GM12878 (cell line): ENCODE data around the gene TMEM41B. TPM values are rescaled to one million over a fixed set of nuclear protein-coding genes. Genes with fewer than 3 reads are reported as not detected.
"Not testable (repeated sequence)": the region's sequence is repeated elsewhere in the genome, so short reads cannot be mapped to it uniquely, and the experiment has no call there.

Experiments
- ATAC-seq: fragments of 200-7000 bp; cut with Tn5 transposase; 3 replicates; pipeline ENCODE4 v1.9.1; 2020; ENCODE audit warnings: mild to moderate bottlenecking, moderate library complexity
- BruUV-seq: library from RNA; stranded (reverse); fragments of 400-500 nt; replicated peaks from 2 replicates; lab custom pipeline; 2021; lab: Mats Ljungman, UMichigan
- CTCF ChIA-PET: fragments of 300-600 bp; sonication (Branson Sonifier 250); formaldehyde crosslinking; extraction: SDS; loops from one replicate; lab custom pipeline; 2021; ENCODE audit warnings: inconsistent platforms; lab: Yijun Ruan, JAX
- POLR2A ChIA-PET: fragments of 350-600 bp; formaldehyde crosslinking; extraction: SDS; loops from one replicate; lab custom pipeline; 2021; ENCODE audit warnings: inconsistent platforms; lab: Charles Lee
- RAD21 ChIA-PET: fragments of 300-600 bp; sonication (Branson Sonifier 250); formaldehyde crosslinking; loops from one replicate; lab custom pipeline; 2023; ENCODE audit warnings: antibody characterized with exemption; ENCODE audit not compliant: unreplicated experiment; lab: Charles Lee
- SMC1A ChIA-PET: fragments of 300-600 bp; sonication (Branson Sonifier 250); formaldehyde crosslinking; loops from one replicate; lab custom pipeline; 2023; ENCODE audit not compliant: unreplicated experiment, uncharacterized antibody; lab: Charles Lee
- DNase-seq: peaks from one replicate; pipeline ENCODE4 v3.0.0-alpha.2; 2011; ENCODE audit warnings: low read depth, low spot score
- FAIRE-seq: peaks from 3 replicates; lab custom pipeline; 2011; peaks lifted over from hg19 to GRCh38; lab: Jason Lieb, UNC
- H2AFZ ChIP-seq: 2 replicates; pipeline ENCODE4 v1.6.0; 2011; ENCODE audit warnings: low read depth, low read length, control low read depth; ENCODE audit not compliant: control insufficient read depth
- H3K27ac ChIP-seq: 2 replicates; pipeline ENCODE4 v1.5.1; 2011; ENCODE audit warnings: control low read depth; ENCODE audit not compliant: control insufficient read depth, insufficient read depth
- H3K27me3 ChIP-seq, 2 experiments: replicated peaks in 1 of 2; 2 replicates each; pipeline versions ENCODE4 v1.6.0 to v1.6.1; 2011; ENCODE audit warnings: low read length in 1 of 2; ENCODE audit not compliant: control insufficient read depth in 2 of 2, insufficient read depth in 2 of 2
- H3K36me3 ChIP-seq, 2 experiments: 2 replicates each; pipeline ENCODE4 v1.5.1; 2011; ENCODE audit warnings: low read length in 1 of 2; ENCODE audit not compliant: control insufficient read depth in 2 of 2, insufficient read depth in 2 of 2
- H3K4me1 ChIP-seq: 2 replicates; pipeline ENCODE4 v1.6.1; 2011; ENCODE audit warnings: mild to moderate bottlenecking, low read length, moderate library complexity, mixed read lengths; ENCODE audit not compliant: control insufficient read depth, insufficient read depth
- H3K4me2 ChIP-seq: 2 replicates; pipeline ENCODE4 v1.6.0; 2011; ENCODE audit warnings: control low read depth; ENCODE audit not compliant: control insufficient read depth, insufficient read depth
- H3K4me3 ChIP-seq: fragments of 200-600 bp; sonication (generic); 2 replicates; pipeline ENCODE4 v1.5.1; 2016
- H3K79me2 ChIP-seq: 2 replicates; pipeline ENCODE4 v1.6.0; 2011; ENCODE audit warnings: low read length; ENCODE audit not compliant: control insufficient read depth, insufficient read depth
- H3K9ac ChIP-seq: 2 replicates; pipeline ENCODE4 v1.8.0; 2011; ENCODE audit warnings: low read length, control low read depth, mixed read lengths; ENCODE audit not compliant: control insufficient read depth, insufficient read depth
- H3K9me3 ChIP-seq: replicated peaks from 3 replicates; pipeline ENCODE4 v1.5.1; 2011; ENCODE audit warnings: mild to moderate bottlenecking, low read length; ENCODE audit not compliant: control insufficient read depth, insufficient read depth
- H4K20me1 ChIP-seq: 2 replicates; pipeline ENCODE4 v1.6.0; 2011; ENCODE audit not compliant: control insufficient read depth, insufficient read depth
- BCL11A ChIP-seq: IDR thresholded peaks from 2 replicates; pipeline ENCODE4 v1.6.1; 2011; ENCODE audit warnings: low read depth, low read length
- CHD2 ChIP-seq: IDR thresholded peaks from 2 replicates; pipeline ENCODE4 v1.6.1; 2011; ENCODE audit warnings: low read depth, low read length, improper control_type of control experiment, borderline replicate concordance
- HCFC1 ChIP-seq: fragments of 150-350 bp; IDR thresholded peaks from 2 replicates; pipeline ENCODE4 v1.6.1; 2014; ENCODE audit warnings: low read length
- MTA3 ChIP-seq: IDR thresholded peaks from 2 replicates; pipeline ENCODE4 v1.6.1; 2012; ENCODE audit warnings: low read length, inconsistent platforms, borderline replicate concordance
- NR2C1 ChIP-seq: fragments of 450-650 bp; IDR thresholded peaks from 2 replicates; pipeline ENCODE4 v1.6.1; 2017; ENCODE audit warnings: antibody characterized with exemption, mild to moderate bottlenecking, moderate library complexity
- NR2F1 ChIP-seq: fragments of 450-650 bp; conservative IDR thresholded peaks from 2 replicates; pipeline ENCODE4 v1.6.1; 2017; ENCODE audit warnings: mild to moderate bottlenecking
- RAD21 ChIP-seq: IDR thresholded peaks from 2 replicates; pipeline ENCODE4 v1.6.1; 2011; ENCODE audit warnings: mild to moderate bottlenecking, low read depth, low read length, moderate library complexity; ENCODE audit not compliant: insufficient read depth
- STAT3 ChIP-seq: IDR thresholded peaks from 2 replicates; pipeline ENCODE4 v1.6.1; 2011; ENCODE audit warnings: low read depth, low read length, improper control_type of control experiment
- SUZ12 ChIP-seq: fragments of 200-600 bp; sonication (generic); IDR thresholded peaks from one replicate; pipeline ENCODE4 v1.6.1; 2018; ENCODE audit warnings: antibody characterized with exemption, mild to moderate bottlenecking; ENCODE audit not compliant: unreplicated experiment
- TCF3 ChIP-seq: IDR thresholded peaks from 2 replicates; pipeline ENCODE4 v1.6.1; 2012; ENCODE audit warnings: low read depth, mild to moderate bottlenecking, low read length, borderline replicate concordance; ENCODE audit not compliant: insufficient read depth
- ZBTB40 ChIP-seq: fragments of 450-650 bp; IDR thresholded peaks from 2 replicates; pipeline ENCODE4 v1.6.1; 2016; ENCODE audit warnings: mild to moderate bottlenecking, moderate library complexity, borderline replicate concordance
- WGBS: methylation state at CpG from one replicate; pipeline ENCODE4 v1.1.6; 2016; ENCODE audit warnings: low lambda C conversion rate; ENCODE audit not compliant: insufficient replicate concordance, insufficient coverage; ENCODE audit errors: missing lambda C conversion rate; 5-methylcytosine and 5-hydroxymethylcytosine counted together
- in situ Hi-C: fragments of 300-500 bp; cut with MboI; formaldehyde crosslinking; loops from 9 replicates; pipeline ENCODE4 v1.14.3; 2018; ENCODE audit warnings: mixed read lengths
- intact Hi-C: fragments of 100-400 bp; cut with micrococcal nuclease; formaldehyde crosslinking; loops from one replicate; pipeline ENCODE4 v1.14.2; 2022; ENCODE audit not compliant: unreplicated experiment
- polyA plus RNA-seq, 11 experiments: library from polyadenylated mRNA; depleted of rRNA in 4 of 11; unstranded in 6 of 11; stranded (reverse) in 5 of 11; fragments of >200 nt; fragmentation: Nextera tagmentation in 4 of 11; fragmentation: Illumina TruSeq in 1 of 11; extraction: Ambion mirVana in 4 of 11; extraction: Trizol in 1 of 11; gene quantifications; 1 replicate in 1 of 11; 2 replicates in 10 of 11; pipeline versions ENCODE4 v1.2.1 to v1.2.3, GENCODE V29; 2011 to 2016; ENCODE audit warnings: inconsistent platforms in 2 of 11, missing spikeins in 2 of 11, low read depth in 1 of 11
- total RNA-seq, 4 experiments: library from RNA; depleted of rRNA in 3 of 4; stranded (reverse); fragments of >200 nt in 3 of 4; fragmentation: Illumina TruSeq in 1 of 4; extraction: Trizol in 1 of 4; gene quantifications; 2 replicates each; pipeline versions ENCODE4 v1.2.1 to v1.2.3, GENCODE V29; 2013 to 2021

The TMEM41B gene
- total and polyA plus RNA-seq, 10 of the 15 experiments (the other 5 are each of a cell fraction or from before 2014, with no cell fraction given) = 8.0 to 31.0 (median 20.5) TPM

GRCh38 chr11:9357041-9357440 is 42.6 kb upstream of the TMEM41B start (continued):
- no peak for TF ChIP-seq ZBTB40
- no peak for TF ChIP-seq STAT3
- TF ChIP-seq TCF3 = no peak
- no peak for TF ChIP-seq CHD2
- TF ChIP-seq BCL11A = no peak
- TF ChIP-seq MTA3 = no peak
- TF ChIP-seq NR2F1 = no peak
- no peak for TF ChIP-seq HCFC1
- no peak for TF ChIP-seq NR2C1

- CTCF ChIA-PET = no interaction called here
- DNase-seq = no peak
- RAD21 ChIA-PET = no interaction called here
- Histone ChIP-seq H3K27me3 (no peaks in the 10 kb centered on the region), H3K79me2 (no peaks in the 10 kb centered on the region), H4K20me1 (no peaks in the 10 kb centered on the region), H3K4me2 (no peak overlapping the region), H3K27ac (no peak overlapping the region), H2AFZ (no peak overlapping the region), H3K4me3 (no peak overlapping the region), H3K4me1 (no peaks in the 10 kb centered on the region), H3K9me3 (no peaks in the 10 kb centered on the region), H3K9ac (no peak overlapping the region), H3K36me3 (no peaks in the 10 kb centered on the region)
- intact Hi-C loops (no loop called here), in situ Hi-C loops (no loop called here)
- POLR2A ChIA-PET = interaction anchor here (0.6 to 0.7 kb wide), 2 partner anchors 136 to 296 kb away, joined by 3 to 5 read pairs; no protein-coding TSS in a partner anchor
- no peak for TF ChIP-seq RAD21
- no peak for TF ChIP-seq SUZ12
- BruUV-seq = no TSS peak
- 75% methylated on average over 6 of the region's 6 CpGs for WGBS
- no peak for FAIRE-seq
- ATAC-seq = no peak
- SMC1A ChIA-PET = interaction anchor here (0.5 kb wide), 1 partner anchor 9 kb away, joined by 4 read pairs; no protein-coding TSS in a partner anchor
Measured at GRCh38 chr11:9351321-9351881, 37.0 kb upstream of the TMEM41B start.

- H3K4me2 ChIP-seq, in situ Hi-C loops, H3K4me3 ChIP-seq, H3K4me1 ChIP-seq, H3K9ac ChIP-seq, H4K20me1 ChIP-seq, RAD21 ChIA-PET, FAIRE-seq, H3K9me3 ChIP-seq, H2AFZ ChIP-seq, BruUV-seq, intact Hi-C loops, H3K79me2 ChIP-seq, SMC1A ChIA-PET, H3K27ac ChIP-seq, H3K36me3 ChIP-seq, ATAC-seq, DNase-seq, H3K27me3 ChIP-seq: not testable (repeated sequence)
- WGBS = 64% methylated on average over 4 of the region's 4 CpGs
- CTCF ChIA-PET = interaction anchor here (1.3 kb wide), 1 partner anchor 8 kb away, joined by 4 read pairs; no protein-coding TSS in a partner anchor
- POLR2A ChIA-PET = interaction anchor here (0.6 kb wide), 2 partner anchors 245 to 289 kb away, joined by 3 to 4 read pairs; no protein-coding TSS in a partner anchor
Measured at GRCh38 chr11:9347779-9348178, 33.4 kb upstream of the TMEM41B start.
